Endodermal cell (in vitro differentiated cells): ENCODE data around the gene MRE11. TPM values are rescaled to one million over a fixed set of nuclear protein-coding genes. Genes with fewer than 3 reads are reported as not detected.

Experiments used
- DNase-seq: peaks from one replicate; pipeline ENCODE4 v3.0.0-alpha.2; 2017
- H3K27ac ChIP-seq: 2 replicates; pipeline ENCODE4 v1.5.1; 2013; ENCODE audit warnings: mild to moderate bottlenecking, low read depth, low read length, moderate library complexity
- H3K27me3 ChIP-seq: 2 replicates; pipeline ENCODE4 v1.6.1; 2013; ENCODE audit warnings: mild to moderate bottlenecking, low read length, moderate library complexity; ENCODE audit not compliant: insufficient read depth, control insufficient read depth, poor library complexity, severe bottlenecking
- H3K36me3 ChIP-seq: 2 replicates; pipeline ENCODE4 v1.7.0; 2013; ENCODE audit warnings: mild to moderate bottlenecking, low read length, moderate library complexity; ENCODE audit not compliant: control insufficient read depth, insufficient read depth
- H3K4me1 ChIP-seq: one replicate; pipeline ENCODE4 v1.7.0; 2013; ENCODE audit warnings: low read length; ENCODE audit not compliant: control insufficient read depth, insufficient read depth
- H3K4me3 ChIP-seq: 2 replicates; pipeline ENCODE4 v1.5.1; 2013; ENCODE audit warnings: mild to moderate bottlenecking, low read length, moderate library complexity
- H3K9ac ChIP-seq: 2 replicates; pipeline ENCODE4 v1.6.1; 2013; ENCODE audit warnings: mild to moderate bottlenecking, low read length, moderate library complexity; ENCODE audit not compliant: poor library complexity, severe bottlenecking; ENCODE audit errors: extremely low read depth
- H3K9me3 ChIP-seq: 2 replicates; pipeline ENCODE4 v1.6.1; 2013; ENCODE audit warnings: mild to moderate bottlenecking, low read length, moderate library complexity; ENCODE audit not compliant: control insufficient read depth
- H3K27ac Mint-ChIP-seq: 2 replicates; pipeline ENCODE4 v1.8.0; 2020; ENCODE audit warnings: mixed read lengths
- H3K27me3 Mint-ChIP-seq: 2 replicates; pipeline ENCODE4 v1.8.0; 2021; ENCODE audit warnings: mild to moderate bottlenecking, mixed read lengths; ENCODE audit not compliant: insufficient read depth
- H3K36me3 Mint-ChIP-seq: 2 replicates; pipeline ENCODE4 v1.8.0; 2020; ENCODE audit warnings: low read depth, mixed read lengths
- H3K4me1 Mint-ChIP-seq: 2 replicates; pipeline ENCODE4 v1.8.0; 2020; ENCODE audit warnings: mixed read lengths
- H3K4me3 Mint-ChIP-seq: 2 replicates; pipeline ENCODE4 v1.8.0; 2020; ENCODE audit warnings: mild to moderate bottlenecking, moderate library complexity, mixed read lengths
- H3K9me3 Mint-ChIP-seq: 2 replicates; pipeline ENCODE4 v1.8.0; 2020; ENCODE audit warnings: mild to moderate bottlenecking, mixed read lengths
- WGBS, 2 experiments: methylation state at CpG; one replicate each; pipeline versions ENCODE4 v1.1.5 to v1.1.7; 2013; ENCODE audit warnings: missing lambda C conversion rate in 2 of 2, mixed read lengths in 1 of 2; ENCODE audit not compliant: insufficient coverage in 1 of 2, insufficient read length in 1 of 2; 5-methylcytosine and 5-hydroxymethylcytosine counted together
- total RNA-seq, 2 donors: library from RNA; stranded (reverse); fragmentation: NEBNext Ultra II Directional in 1 of 2; extraction: Animal tissue kit (Norgen Biotek cat#: 25700) in 1 of 2; gene quantifications; 2 replicates in 1 of 2; 3 replicates in 1 of 2; pipeline ENCODE4 v1.2.1, GENCODE V29; 2021
- TF ChIP-seq, protein P1 (sequence below): fragments of 200-600 bp; sonication (generic); conservative IDR thresholded peaks from 2 replicates; pipeline ENCODE4 v1.5.0; 2021; ENCODE audit warnings: antibody characterized with exemption, mild to moderate bottlenecking

Gene MRE11
- total RNA-seq, 2 donors from 2014 or later = 38.1 to 43.5 TPM

DNA sequence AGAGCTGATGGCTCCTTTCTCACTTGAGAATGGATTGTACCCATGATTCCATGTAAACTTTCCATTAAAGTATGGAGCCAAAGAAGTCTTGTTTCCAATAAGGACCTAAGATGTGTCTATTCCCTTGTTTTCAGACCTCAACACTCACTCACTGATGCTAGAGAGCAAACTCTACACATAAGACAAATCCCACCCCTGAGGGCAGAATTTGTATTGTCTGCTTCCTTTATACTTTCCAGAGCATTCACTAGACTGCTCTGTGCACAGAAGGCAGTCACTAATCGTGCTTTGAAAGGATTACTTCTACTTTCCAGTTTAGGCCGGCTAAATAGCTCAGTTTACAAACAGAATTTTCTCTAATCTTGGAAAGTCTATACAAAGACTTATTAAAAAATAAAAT lies 6.5 kb upstream of the MRE11 start:
- no peak overlapping the region for H3K9ac ChIP-seq
- Mint-ChIP-seq H3K27me3 (no peaks in the 10 kb centered on the region), H3K4me3 (no peak overlapping the region), H3K36me3 (peaks cover 10% of the 10 kb centered on the region), H3K9me3 (no peaks in the 10 kb centered on the region), H3K27ac (no peak overlapping the region), H3K4me1 (no peaks in the 10 kb centered on the region)
- no peak for DNase-seq
- no peak overlapping the region for H3K4me3 ChIP-seq
- peaks cover 20% of the 10 kb centered on the region for H3K36me3 ChIP-seq
- no peaks in the 10 kb centered on the region for H3K9me3 ChIP-seq
- H3K27ac ChIP-seq = no peak overlapping the region
- WGBS, 2 experiments = 90% methylated on average over 2 of the region's 2 CpGs; no CpG with 5 or more reads in 1 of the 2 experiments
- H3K27me3 ChIP-seq = no peaks in the 10 kb centered on the region
- TF ChIP-seq, protein P1, sequence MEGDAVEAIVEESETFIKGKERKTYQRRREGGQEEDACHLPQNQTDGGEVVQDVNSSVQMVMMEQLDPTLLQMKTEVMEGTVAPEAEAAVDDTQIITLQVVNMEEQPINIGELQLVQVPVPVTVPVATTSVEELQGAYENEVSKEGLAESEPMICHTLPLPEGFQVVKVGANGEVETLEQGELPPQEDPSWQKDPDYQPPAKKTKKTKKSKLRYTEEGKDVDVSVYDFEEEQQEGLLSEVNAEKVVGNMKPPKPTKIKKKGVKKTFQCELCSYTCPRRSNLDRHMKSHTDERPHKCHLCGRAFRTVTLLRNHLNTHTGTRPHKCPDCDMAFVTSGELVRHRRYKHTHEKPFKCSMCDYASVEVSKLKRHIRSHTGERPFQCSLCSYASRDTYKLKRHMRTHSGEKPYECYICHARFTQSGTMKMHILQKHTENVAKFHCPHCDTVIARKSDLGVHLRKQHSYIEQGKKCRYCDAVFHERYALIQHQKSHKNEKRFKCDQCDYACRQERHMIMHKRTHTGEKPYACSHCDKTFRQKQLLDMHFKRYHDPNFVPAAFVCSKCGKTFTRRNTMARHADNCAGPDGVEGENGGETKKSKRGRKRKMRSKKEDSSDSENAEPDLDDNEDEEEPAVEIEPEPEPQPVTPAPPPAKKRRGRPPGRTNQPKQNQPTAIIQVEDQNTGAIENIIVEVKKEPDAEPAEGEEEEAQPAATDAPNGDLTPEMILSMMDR = no peak
- H3K4me1 ChIP-seq = no peaks in the 10 kb centered on the region

DNA sequence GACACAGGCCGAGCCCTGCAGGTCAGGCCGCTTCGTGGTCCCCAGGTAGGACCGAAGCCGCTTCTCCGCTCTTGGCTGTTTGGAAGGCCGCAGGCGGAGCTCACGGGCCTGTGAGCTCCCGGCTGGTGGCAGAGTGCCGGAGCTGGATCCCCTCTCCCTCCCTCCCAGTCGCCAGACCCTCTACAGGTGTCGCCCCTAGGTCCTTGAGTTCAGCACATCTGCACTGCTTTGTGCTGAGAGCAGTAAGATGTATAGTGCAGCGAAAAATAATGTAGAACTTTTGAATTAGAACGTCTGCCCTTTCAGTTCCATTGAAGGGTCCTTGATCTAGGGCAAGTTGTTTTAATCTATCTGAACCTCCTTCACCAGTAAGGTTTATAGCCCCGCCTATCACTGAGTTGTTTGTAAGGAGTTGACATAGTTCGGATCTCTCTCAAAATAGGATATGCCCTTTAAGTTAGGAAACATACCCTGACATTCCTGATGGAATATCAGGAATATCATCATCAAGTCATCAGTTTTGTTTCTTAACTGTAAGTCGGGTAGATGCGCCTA lies 559 bp upstream of the MRE11 start:
- Histone ChIP-seq H3K27me3 (no peaks in the 10 kb centered on the region), H3K36me3 (peaks cover 31% of the 10 kb centered on the region), H3K4me3 (peak overlapping the region; percentile 95), H3K4me1 (no peaks in the 10 kb centered on the region), H3K9ac (peak overlapping the region; percentile 96), H3K9me3 (no peaks in the 10 kb centered on the region), H3K27ac (no peak overlapping the region)
- Mint-ChIP-seq H3K9me3 (no peaks in the 10 kb centered on the region), H3K4me3 (peak overlapping the region; percentile 96), H3K27ac (peak overlapping the region; percentile 100), H3K27me3 (no peaks in the 10 kb centered on the region), H3K36me3 (peaks cover 17% of the 10 kb centered on the region), H3K4me1 (peaks cover 12% of the 10 kb centered on the region)
- 5 to 7% methylated on average over 3 to 18 of the region's 19 CpGs for WGBS, 2 experiments
- TF ChIP-seq, protein P1 = peak; percentile 13
- DNase-seq = no peak

DNA sequence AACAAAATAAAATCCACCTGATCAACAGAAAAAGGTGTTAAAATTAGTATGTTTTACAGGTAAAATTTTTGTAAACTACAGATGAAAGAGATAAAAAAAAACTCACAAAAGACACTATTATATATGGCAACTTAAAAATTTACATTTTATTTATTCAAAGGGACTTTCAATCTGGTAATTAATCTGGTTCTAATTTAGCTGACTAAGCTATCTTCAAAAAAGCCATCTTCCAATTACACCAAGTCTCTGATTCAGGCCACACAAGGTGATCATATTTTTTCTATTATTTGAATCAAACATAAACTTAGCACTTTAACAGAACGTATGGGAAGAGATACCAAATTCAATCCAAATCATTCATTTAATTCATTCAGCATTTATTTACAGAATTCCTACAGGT lies 7.6 kb downstream of the MRE11 start:
- Mint-ChIP-seq H3K9me3 (peaks cover 2% of the 10 kb centered on the region), H3K4me3 (no peak overlapping the region), H3K36me3 (peaks cover 71% of the 10 kb centered on the region), H3K4me1 (peaks cover 3% of the 10 kb centered on the region), H3K27ac (no peak overlapping the region), H3K27me3 (no peaks in the 10 kb centered on the region)
- H3K4me1 ChIP-seq = no peaks in the 10 kb centered on the region
- DNase-seq = no peak
- H3K4me3 ChIP-seq = no peak overlapping the region
- no peaks in the 10 kb centered on the region for H3K27me3 ChIP-seq
- no peak overlapping the region for H3K9ac ChIP-seq
- H3K27ac ChIP-seq = no peak overlapping the region
- peaks cover 79% of the 10 kb centered on the region for H3K36me3 ChIP-seq
- no peaks in the 10 kb centered on the region for H3K9me3 ChIP-seq
- 98 to 100% methylated on average over 1 of the region's 1 CpG for WGBS, 2 experiments
- TF ChIP-seq, protein P1 = no peak
